Activated CD4-positive, alpha-beta T cell treated with anti-CD3 and anti-CD28 coated beads, Interleukin-2, Interleukin-6, amounts not matched to agents 100 ng/mL and 50 ng/mL, durations not matched to agents 16 hours and 8 hours (primary cell): ENCODE results near the gene CTCFL.
A peak's percentile ranks its signal among the peaks of the same experiment; 100 is the strongest.

Experiments used
- DNase-seq: peaks from one replicate; pipeline ENCODE4 v3.0.0-alpha.2; 2020

CTCFL gene, protein sequence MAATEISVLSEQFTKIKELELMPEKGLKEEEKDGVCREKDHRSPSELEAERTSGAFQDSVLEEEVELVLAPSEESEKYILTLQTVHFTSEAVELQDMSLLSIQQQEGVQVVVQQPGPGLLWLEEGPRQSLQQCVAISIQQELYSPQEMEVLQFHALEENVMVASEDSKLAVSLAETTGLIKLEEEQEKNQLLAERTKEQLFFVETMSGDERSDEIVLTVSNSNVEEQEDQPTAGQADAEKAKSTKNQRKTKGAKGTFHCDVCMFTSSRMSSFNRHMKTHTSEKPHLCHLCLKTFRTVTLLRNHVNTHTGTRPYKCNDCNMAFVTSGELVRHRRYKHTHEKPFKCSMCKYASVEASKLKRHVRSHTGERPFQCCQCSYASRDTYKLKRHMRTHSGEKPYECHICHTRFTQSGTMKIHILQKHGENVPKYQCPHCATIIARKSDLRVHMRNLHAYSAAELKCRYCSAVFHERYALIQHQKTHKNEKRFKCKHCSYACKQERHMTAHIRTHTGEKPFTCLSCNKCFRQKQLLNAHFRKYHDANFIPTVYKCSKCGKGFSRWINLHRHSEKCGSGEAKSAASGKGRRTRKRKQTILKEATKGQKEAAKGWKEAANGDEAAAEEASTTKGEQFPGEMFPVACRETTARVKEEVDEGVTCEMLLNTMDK

GRCh38 chr20:57524511-57525176, at the start of gene CTCFL:
TSS of gene CTCFL (minus strand) at chr20:57525140. CDS start at chr20:57524205, 935 bp downstream.
- no peak for DNase-seq

DNA sequence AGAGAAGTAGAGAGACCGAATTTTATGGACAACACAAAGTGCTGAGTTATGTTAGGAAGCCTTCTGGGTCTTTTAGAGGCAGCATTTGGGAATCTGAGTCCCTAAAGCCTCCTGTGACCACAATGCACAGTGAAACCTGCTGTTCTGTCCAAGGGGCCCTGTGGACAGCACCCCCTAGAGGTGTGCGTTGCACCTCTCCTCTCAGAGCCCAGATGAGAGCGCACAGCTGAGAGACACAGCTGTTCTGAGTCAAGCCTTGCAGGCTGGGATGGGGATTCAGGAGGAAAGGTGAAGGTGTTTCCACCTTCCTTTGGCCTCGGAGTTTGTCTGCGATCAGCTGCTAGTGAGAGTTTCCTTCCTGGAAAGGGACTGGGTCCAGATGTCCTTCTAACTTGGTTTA, 49.0 kb upstream of the CTCFL start:
- peak; percentile 21 for DNase-seq

GRCh38 chr20:57573242-57573641, 48.3 kb upstream of the CTCFL start:
- DNase-seq, result no peak

- DNase-seq, result no peak
Measured at GRCh38 chr20:57571782-57572416, 47.0 kb upstream of the CTCFL start.

DNA sequence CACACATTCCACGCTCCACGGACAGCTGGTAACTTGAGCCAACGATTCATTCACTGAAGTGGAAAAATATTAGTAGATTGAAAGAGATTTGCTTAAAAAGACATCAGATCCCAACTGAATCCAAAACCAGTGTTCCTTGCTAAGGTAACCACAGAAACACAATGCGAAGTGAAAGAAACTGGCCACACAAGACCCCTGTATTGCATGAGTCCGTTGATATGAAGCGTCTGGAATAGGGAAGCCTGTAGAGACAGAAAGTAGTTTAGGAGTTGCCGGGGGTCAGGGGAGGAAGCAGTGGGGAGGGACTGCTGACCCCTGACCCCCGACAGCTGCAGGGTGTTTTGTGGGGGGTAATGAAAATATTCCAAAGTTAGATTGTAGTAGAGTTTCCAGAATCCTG, 46.0 kb upstream of the CTCFL start:
- DNase-seq, result no peak

DNA sequence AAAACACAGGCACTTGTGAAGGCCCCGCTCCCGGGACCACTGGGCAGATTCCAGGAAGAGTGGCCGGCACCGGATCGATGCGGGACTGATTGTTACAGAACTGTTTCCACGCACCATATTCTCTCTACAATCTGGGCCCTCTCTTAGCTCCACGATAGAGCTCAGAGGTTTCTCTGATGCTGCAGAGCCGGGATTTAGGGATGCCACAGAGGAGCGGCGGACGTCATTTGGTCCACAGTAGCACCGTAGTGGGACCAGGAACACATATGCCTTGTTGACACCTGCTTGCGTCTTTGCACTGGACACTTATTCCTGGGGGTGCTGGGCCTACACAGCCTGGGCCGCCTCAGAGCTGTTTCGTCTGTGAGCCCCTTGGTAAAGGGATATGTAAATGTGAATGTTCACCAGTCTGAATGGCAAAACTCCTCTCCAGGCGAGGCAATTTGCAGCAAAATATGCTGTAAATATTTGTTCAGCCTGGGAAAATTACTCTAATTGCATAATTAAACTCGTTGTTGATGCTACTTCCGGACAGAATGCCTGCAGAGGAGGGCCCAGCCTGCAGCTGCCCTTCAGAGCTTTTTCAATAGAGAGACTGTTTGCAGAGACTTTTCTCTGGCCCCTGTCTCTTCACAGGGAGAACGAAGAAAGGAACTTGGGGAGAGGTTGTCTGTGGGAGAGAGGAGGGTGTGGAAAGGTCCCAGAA, 45.4 kb upstream of the CTCFL start:
- DNase-seq, result no peak

GRCh38 chr20:57568960-57569359, 44.0 kb upstream of the CTCFL start:
- DNase-seq, result no peak

DNA sequence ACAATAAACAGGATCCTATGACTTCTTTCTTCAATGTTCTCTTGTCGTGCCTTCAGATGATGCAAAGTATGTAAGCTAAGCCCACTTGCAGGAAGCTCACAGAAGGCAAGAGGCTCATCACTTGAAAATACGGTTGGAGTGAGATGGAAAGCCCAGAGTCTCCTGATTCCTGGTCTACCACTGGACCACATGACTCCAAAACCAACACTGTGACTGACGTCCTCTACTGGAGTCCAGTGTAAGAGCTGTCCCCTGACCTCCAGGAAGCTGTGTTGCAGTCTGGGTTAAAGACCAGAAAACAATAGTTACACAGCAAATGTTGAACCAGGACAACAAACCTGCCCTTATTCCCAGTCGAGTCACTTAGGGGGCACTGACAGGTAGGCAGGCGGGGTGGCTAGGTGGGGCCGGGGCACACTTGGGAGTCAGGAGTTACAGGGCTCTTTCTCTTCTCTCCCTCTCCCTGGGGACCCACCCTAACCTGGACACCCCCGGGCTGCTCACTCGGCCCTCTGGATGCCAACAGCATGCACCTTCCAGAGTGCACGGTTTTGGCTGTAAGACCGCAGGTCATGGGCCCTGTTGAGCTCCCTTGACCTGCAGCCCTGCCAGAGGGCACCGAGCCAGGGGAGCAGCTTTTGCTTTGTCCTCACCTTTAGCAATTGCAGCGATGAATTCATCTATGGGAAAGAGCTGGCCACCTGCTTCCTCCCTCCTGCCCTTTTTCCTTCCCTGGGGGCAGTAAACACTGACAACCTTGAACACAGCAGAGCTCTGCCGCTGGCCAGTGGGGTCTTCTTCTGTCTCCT, 43.4 kb upstream of the CTCFL start:
- no peak for DNase-seq

- DNase-seq, result no peak
Measured at GRCh38 chr20:57567471-57568079, 42.6 kb upstream of the CTCFL start.

DNA sequence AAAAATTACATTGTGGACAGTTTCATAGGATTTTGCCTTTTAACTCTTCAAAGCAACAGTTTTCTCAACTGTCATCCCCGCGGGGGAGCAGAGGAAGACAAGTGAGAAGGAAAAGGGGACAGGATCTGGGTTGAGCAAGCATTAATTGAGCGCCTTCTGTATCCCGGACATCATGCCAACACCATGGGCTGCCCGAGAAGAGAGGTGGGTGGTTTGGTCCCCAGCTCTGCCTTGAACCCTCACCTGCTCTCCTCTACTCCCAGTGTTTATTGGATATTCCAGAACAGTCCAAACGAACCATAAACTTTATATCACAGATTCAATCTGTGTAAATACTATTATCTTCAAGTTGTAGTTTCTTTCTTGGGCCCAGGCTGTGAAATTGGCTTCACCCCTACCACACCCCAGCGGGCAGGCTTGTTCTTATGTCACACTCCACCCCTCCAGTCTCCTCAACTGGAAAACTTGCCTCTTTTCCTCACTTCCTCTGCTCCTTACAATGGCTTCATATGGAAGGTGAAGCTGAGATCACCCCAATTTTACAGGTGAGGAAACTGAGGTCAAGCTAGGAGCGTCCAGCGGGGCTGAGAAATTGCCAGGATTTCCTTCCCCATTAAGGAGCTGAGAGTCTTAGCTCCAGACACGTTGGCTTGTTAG, 42.0 kb upstream of the CTCFL start:
- no peak for DNase-seq

GRCh38 chr20:57566399-57566798, 41.5 kb upstream of the CTCFL start:
- no peak for DNase-seq

- no peak for DNase-seq
Measured at GRCh38 chr20:57564951-57565642, 40.2 kb upstream of the CTCFL start.

DNA sequence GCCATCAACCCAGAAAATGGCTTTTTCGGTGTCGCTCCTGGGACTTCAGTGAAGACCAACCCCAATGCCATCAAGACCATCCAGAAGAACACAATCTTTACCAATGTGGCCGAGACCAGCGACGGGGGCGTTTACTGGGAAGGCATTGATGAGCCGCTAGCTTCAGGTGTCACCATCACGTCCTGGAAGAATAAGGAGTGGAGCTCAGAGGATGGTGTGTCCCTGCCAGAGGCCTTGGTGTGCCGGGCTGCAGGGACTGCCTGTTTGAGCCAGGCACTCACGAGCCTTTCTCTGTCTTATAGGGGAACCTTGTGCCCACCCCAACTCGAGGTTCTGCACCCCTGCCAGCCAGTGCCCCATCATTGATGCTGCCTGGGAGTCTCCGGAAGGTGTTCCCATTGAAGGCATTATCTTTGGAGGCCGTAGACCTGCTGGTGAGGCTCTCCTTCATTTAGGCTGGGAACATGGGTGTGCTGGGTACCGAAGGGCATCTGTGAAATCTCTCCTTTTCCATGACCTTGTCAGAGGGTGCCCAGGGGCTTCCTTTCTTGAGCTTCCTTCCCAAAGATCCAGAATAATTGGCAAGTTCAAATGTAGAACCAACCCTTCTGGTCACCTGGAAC, 39.4 kb upstream of the CTCFL start:
- no peak for DNase-seq

GRCh38 chr20:57563522-57563921, 38.6 kb upstream of the CTCFL start:
- DNase-seq, result no peak

- DNase-seq, result no peak
Measured at GRCh38 chr20:57562541-57563465, 37.9 kb upstream of the CTCFL start.

GRCh38 chr20:57561356-57562279, 36.7 kb upstream of the CTCFL start:
- DNase-seq, result no peak
